ENCODE data around the gene HDAC4. TPM values are rescaled to one million over a fixed set of nuclear protein-coding genes. Genes with fewer than 3 reads are reported as not detected.

The HDAC4 gene
- total RNA-seq, 1 experiment from 2014 or later = 16.0 TPM

DNA sequence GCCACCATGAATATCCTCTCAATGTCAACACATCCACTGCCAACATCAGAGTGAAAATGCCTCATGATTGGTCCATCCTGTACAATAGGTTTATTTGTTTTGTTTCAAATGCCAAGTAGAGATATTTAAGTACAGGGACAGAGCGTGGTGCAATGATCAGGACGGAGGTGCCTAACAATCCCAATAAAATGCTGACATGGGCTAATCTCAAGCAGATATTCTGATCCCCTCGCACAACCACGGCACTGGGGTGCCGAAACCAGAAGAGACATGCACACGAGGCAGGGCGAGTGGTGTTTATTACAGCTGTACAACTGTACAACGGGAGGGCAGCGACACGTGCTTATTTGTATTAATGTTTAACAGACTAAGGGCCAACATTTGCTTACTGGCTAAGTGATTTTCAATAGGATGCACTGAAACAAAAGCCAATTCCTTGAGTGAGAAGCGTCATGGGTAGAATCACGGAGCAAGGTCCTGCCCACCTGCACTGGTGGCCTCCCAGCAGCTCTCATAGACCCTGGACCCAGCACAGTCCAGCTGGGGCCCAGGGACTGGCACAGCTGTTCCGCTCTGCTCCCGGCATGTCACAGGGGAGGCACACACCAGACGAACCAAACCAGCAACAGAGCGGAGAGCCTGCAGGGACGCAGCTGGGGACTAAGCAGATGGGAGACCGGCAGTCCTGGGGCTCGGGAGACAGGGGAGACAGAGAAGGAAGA, 101.4 kb downstream of the HDAC4 start:
- DNase-seq (ENCODE audit: low spot score) = no peak

DNA sequence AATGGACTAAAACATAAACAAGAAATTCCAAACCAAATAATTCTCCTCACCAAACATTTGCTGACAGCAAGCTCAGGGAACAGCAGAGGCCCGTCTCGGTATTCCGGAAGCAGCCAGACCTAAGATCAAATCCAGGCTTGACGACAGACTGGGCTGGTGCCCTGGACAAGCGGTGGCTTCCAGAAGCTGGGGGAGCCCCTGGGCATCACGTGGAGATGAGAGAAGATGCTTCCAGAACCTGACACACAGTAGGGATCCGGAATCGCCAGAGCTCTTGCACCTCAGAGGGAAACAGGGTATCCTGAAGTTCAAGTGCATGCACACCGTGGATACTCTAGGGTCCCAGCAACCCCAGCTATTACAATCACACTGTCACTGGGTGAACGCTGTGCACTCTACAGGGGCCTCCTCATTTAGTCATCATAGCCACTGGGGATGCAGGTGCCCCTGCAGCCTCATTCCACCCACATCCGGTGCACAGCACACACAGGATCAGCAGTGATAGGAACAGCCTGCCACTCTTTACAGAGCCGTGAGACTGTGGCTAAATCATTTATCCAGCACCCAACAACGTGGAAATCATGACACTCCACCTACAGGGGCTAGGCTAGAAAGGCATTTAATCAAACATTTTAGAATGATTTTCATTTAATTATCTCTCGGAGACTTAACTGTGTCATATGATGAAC, 102.6 kb downstream of the HDAC4 start:
- DNase-seq (ENCODE audit: low spot score) = no peak

DNA sequence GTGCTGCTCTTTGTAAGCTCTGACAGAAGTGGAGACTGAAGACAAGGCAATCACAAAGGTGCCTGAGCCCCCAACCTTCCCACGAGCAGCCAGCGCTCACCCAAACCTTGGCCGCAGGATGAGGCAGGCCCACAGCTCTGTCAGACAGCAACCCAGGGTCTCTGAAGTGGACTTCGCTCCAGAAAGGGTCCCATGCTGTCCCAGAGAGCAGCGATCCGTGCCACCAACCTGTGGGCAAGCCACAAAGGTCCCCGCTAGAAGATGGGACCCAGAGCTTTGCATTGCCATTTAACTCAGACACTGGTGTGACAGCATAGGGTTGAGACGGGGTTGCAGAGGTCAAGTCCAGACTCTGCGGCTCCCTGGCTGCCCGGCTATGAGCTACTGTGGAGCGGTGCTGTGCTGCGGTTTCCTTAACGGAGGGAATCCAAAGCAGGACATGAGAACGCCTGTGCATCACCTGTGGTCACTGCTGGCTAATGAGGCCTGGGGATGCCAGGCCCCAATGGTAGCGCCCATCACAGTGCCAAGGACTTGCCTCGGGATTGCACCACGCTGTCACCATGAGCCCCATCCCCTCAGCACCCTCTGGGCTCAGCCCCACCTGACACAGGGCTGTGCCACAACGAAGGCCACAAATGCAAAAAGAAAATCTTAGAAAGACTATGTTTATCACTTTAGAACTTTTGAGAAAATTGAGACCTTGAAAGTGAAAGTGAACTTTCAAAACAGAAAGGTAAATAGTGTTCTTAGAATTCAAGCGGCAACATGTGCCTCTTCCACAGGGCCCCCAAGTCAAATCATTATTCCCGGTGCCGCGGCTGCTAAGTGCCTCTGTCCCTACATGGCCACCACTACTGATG, 103.4 kb downstream of the HDAC4 start:
- no peak for DNase-seq (ENCODE audit: low spot score)

DNA sequence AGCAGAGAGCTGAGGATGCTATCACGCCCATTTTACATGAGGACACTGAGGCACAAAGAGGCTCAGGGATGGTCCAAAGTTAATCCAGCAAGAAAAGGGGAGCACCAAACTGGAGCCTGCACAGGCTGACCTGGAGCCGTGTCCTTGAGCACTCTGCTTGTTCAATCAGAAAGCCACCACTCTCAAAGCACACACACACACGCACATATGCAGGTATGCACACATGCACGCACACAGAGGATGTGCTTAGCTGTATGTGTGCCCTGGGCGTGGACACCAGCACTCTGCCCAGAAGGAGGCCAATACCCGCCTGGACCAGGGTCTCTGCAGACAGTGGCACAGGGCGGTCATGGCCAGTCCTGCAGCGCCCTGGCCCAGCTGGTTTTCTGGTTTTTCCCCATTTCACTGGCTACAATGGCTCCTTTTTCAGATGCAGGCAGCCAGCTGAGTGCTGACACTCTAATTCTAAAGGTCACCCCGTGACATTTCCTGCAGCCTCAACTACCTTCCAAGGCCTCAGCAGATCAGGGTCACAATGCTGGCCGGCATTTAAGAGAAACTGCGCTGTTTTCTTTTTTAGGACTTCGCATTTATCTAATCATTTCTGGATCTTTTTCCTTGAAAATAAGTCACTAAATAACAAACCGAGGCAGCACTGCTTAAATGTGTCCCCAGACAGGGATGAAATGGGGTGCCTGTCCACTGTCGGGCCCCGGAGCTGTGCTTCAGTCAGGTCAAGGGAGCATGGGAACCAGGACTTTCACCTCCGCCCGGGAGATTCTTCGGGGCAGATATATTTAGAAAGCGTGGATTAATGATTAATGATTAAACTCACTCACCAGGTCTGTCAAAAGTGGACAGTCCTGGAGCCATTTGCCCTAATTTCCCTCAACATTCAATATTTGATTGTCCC, 104.5 kb downstream of the HDAC4 start:
- DNase-seq (ENCODE audit: low spot score) = peak; percentile 53

DNA sequence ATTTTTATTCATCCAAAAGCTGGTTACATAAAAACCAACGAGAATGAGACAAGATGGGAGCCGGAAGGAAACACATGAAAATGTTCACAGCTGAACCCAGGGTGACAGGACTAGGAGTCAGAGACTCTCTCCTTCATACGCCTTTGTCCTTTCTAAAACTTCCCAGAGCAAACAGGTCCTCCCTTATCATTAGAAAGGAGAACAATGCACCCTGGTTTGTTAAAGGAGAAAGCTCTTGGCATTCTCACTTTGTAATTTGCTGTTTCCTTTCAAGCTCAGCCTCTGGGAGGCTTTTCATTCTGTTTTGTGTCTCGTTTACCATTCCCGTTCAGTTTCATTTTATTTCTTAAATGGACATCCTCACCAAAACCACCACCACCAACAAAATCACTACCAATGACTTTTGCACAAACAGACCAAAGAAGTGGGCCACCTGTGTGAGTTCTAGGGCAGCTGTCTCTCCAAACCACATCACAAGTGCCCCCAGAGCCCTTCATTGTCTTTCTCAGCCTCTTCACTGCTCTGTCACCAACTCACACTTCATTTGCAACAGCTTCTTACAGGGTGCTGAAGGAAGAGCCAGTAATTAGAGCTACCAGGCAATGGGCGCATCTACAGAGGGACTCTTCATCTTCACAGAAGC, 105.3 kb downstream of the HDAC4 start:
- no peak for DNase-seq (ENCODE audit: low spot score)

DNA sequence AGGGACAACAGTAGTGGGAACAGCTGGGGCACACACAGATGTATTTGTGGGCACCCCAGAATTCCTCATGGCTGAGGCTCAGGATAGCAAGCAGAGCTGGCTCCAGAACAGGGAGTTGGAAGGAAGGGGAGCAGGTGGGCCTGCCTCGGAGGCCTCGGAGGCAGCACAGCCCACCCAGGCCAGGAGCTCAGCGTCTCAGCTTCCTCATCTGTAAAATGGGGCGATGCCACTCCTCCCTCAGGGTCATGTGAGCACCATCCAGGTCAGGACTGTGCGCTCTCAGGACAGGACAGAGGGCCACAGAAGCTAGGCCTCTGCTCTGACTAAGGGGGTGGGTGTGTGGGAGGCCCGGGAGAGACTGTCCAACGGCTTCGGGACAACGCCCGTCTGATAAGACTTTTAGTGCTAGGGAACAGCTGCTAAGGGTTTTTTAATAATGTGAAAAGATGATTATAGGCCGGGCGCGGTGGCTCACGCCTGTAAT, 106.2 kb downstream of the HDAC4 start:
- no peak for DNase-seq (ENCODE audit: low spot score)

DNA sequence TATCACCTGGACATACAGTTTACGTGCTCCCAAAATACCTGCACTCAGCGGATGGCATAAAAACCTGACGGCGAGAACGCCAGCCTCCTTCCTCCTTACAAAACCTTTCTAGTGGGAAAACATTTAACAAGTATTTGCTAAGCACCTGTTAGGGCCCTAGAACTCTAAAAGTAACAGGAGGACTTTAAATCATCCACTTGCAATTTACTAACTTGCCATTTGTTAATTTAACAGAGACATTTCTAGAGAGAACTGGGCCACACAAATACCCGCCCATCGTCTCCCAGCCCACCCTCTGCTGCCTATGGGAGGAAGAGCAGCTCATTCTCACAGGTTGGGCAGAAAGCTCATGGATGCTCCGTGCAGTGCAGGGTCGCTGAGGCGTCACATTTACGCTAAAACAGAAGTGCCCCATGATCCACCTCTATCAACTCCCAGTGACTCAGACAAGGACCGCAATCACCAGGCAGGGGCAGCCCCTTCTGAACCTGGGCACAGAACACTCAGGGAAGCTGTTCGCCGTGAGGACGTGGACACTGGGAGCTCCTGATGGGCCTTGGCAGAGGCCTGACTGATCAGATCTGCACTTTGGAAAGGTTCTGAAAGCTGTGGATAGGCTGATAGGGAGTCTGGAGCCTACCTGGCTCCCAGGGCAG, 106.9 kb downstream of the HDAC4 start:
- DNase-seq (ENCODE audit: low spot score) = no peak

DNA sequence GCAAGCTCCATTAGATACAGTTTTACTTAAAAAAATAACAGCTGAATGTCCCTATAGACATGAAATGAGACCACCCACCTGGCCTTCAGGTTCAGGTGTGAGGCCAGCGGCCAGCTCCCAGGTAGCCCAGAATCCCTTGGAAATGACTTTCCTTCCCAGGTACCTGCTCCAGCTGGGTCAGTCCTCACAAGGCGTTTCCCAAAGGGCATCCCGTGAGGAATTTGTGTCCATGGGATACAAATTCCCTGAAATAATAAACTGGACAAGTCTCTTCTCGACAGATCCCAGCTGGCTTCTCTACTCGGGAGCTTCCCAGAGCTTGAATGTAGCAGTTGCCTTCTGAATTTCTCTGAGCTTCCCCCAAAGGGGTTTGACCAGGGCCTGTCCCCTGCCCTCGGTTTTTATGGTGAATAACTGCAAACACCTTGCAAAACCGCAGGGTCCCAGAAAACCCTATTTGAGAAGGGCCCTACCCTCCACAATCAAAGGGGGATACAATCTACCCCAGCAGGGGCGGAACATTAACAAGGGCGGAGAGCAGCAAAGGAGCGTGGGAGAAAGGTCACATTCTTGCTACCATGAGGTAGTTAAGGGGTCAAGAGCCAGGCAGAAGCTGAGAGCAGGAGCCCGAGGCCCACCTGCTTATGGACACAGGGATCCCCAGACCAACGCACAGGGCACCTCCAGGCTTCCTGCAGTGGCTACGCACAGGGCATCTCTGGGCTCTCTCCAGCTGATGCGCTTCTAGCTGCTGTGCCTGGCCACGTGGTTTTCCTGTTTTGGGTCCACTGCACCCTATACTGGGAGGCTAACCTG, 107.7 kb downstream of the HDAC4 start:
- no peak for DNase-seq (ENCODE audit: low spot score)

DNA sequence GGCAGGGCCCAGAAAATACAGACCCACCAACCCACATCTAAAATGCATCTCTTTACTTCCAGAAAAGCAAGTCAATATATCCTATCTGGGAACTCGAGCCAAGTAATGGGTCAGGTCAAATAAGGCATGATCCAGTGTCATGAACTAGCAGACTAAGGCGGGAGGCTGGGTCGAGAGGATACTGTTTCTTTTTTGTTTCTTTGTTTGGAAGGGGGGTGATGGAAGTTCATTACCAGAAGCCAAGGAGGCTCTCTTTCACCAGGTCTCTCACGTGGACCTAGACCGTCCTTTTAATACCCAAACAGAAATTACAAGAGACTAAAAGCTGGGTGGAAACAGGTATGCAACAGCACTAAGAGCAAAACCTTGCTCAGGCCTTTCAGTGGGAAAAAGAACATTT, 108.3 kb downstream of the HDAC4 start:
- DNase-seq (ENCODE audit: low spot score) = no peak

DNA sequence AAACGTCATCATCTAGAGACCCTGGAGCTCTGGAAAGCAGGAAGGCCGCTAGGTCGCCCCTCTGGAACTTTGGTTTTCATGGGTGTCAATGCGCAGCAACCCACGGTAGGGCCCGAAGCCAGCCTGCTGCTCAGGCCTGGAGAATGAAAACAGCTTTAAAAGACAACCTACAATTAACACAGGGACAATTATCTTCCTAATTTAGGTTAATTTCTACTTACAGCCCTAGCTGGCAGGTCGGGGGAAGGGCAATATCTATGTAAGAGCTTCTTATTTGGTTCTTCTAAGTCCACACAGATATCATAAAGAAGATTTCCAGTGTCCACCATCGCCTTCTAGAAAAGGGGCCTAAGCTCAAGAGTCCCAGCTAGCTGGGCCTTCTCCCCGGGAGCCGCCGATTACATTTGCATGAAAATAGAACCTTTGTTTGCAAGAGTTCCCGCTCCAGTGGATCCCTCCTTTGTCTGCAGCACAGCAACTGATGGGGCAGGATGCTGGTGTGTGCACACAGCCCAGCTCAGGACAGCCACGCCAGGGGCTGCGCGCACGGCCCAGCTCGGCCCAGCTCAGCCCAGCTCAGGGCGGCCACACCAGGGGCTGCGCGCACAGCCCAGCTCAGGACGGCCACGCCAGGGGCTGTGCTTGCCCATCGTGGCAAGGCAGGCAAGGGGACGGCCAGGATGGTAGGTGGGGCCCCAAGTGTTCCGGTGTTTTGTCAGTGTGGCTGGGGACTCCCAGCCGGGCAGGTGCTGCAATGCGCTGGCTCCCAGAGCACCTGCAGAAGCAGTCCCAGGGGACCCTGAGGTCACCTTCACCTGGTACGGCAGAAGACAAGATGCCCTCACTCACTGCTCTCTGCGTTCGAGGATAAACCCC, 109.1 kb downstream of the HDAC4 start:
- no peak for DNase-seq (ENCODE audit: low spot score)

DNA sequence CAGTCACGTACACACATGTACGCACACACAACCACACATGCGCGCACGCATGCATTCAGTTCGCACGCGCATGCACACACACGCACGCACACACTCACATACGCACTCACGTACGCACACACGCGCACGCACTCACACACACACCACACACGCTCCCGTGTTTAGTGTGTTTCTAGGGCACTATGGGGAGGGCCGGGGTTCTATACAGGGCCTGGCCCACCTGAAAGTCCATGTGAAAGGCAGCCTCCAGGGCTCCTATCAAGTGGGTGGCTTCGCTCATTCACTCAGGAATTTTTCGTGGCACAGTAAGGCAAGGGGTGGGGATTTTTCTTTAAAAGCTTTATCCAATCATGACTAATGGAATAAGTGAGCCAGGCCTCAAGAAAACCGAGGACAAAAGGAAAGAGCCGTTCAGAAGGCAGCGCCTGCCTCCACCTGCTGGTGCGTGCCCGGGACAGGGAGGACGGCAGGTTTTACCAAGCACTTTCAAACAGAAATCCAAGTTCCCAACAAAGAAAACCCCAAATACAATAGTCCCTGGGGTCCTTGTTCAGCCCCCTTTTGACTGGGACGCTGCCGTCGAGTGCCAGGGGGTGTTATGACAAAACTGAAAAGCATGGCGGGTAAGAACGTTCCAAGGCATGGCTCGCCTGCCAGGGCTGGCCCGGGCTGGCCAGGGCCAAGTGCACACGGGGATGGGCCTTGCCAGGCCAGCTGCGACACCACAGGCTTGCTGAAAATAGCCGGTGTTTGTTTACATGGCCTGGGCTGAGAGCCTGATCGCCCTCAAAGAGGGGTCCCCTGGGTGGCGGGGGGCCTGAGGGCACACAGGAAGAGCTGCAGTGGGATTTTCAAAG, 110.0 kb downstream of the HDAC4 start:
- no peak for DNase-seq (ENCODE audit: low spot score)

DNA sequence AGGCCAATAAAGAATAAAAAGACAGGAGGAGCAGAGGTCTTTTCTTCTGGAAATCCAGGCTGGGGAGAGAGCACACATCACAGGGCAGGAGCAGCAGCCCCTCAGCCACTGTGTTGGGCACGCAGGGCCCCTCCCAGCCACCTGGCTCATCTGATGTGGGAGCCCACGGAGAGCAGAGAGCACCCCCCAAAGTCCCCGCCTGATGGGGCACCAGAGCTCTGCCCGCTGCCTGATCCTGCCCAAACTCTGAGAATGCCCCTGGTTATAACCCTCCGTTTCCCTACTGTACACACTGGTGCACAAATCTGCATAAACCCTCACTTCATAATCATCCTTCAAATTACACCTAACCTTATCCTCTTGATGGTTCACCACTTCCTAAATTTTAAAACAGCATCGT, 111.3 kb downstream of the HDAC4 start:
- DNase-seq (ENCODE audit: low spot score) = no peak

DNA sequence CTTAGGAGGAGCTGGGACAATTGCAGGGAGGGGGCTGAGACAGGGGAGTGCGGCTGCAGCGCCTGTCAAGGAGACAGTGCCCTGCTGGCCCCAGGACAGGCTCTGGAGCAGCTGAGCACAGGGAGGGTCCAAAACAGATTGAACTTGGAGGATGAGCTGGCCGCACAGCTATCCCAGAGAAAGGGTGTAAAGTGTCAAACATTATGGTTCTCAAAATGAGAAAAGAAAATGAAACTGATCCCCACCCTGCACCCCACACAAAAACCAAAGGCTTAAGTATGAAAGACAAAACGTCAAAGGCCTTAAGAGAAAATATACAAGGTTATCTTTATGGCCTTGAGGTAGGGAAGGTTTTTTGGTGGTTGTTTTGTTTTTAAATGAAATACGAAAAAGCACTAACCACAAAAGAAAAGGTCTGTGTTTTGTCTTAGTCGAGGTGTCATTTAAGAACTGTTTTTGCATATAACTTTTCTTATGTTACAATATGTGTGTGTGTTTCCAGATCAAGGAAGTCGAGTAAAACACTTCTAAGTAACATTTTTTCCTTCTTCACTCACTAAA, 111.8 kb downstream of the HDAC4 start:
- no peak for DNase-seq (ENCODE audit: low spot score)

DNA sequence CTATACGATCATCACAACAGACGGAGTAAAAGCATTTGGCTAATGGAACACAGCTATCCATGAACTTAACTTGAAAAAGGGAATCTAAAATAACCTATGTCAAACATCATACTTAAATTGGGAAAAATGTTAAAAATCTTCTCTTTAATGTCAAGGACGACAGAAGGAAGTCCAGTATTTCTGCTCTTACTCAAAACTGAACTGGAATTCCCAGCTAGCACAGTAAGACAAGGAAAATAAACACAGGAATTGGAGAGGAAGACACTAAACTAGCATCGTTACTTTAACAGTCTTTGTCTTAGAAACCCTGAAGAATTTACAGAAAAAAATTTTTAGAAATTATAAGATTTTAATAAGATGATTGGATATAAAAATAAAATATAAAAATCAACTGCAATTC, 112.6 kb downstream of the HDAC4 start:
- DNase-seq (ENCODE audit: low spot score) = no peak

DNA sequence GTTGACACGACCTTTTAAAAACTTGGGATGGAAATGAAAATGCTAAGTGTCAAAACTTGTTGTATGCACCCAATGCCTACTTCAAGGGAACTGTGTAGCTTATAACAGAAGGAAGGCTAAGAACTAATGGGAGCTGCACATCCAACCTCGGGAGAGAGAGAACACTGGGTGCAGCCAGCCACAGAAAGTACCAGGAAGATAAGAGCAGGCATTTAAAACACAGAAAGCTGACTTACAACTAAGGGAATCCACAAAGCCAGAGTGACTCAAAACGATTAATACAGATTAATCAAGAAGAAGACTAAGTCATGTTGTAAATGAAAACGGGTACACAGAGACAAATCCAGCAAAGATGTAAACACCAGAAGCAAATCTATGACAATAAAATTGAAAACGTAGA, 113.4 kb downstream of the HDAC4 start:
- DNase-seq (ENCODE audit: low spot score) = no peak

DNA sequence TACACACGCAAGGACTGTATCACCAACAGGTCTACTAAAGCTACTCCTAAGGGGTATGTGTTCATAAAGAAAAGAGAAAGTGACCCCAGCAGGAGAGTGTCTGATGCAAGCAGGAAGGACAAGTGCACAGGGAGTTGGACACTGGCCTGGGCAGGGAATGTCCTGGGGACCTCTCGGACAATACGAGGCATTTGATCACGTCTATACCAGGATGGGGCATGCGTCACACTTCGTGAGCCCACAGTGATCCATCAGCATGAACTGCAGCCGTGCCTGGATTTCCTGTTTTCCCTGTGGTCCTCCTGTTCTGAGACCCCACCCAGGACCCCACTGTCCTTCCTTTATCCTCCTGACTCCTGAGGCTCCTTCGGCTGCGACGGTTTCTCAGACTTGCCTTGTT, 113.9 kb downstream of the HDAC4 start:
- DNase-seq (ENCODE audit: low spot score) = no peak

DNA sequence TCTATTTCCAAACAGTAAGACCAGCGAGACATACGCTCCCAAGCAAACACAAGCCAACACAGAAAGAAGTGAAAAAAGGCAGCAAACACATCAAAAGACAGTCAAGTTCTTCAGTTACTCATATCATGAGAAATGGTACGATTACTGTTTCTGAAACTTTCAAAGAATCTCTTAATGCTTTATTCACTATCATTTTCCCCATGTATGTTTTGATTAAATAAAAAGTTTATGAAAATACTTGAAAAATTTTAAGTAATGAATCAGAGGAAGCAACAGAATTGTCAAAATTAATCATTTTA, 114.9 kb downstream of the HDAC4 start:
- no peak for DNase-seq (ENCODE audit: low spot score)

Data from HT-29 (cell line).